SK-N-SH (cell line): Measurements from ENCODE around the gene ATP11C.

Source experiments
- CTCF ChIP-seq: fragments of 200-600 bp; sonication (generic); IDR thresholded peaks from 2 replicates; pipeline ENCODE4 v1.6.1; 2017; ENCODE audit warnings: antibody characterized with exemption, mild to moderate bottlenecking, moderate library complexity
- FOXJ3 ChIP-seq: sonication (generic); formaldehyde crosslinking; IDR thresholded peaks from 2 replicates; pipeline ENCODE4 v1.5.1; 2020; ENCODE audit warnings: mild to moderate bottlenecking, missing genetic modification reagents
- FOXM1 ChIP-seq: IDR thresholded peaks from 2 replicates; pipeline ENCODE4 v1.4.0; 2012; ENCODE audit warnings: low read depth, mild to moderate bottlenecking
- GABPA ChIP-seq: IDR thresholded peaks from 2 replicates; pipeline ENCODE4 v1.4.0; 2012; ENCODE audit warnings: low read depth, mild to moderate bottlenecking
- NFIC ChIP-seq: IDR thresholded peaks from 2 replicates; pipeline ENCODE4 v1.4.0; 2012; ENCODE audit warnings: borderline replicate concordance
- POLR2AphosphoS5 ChIP-seq: IDR thresholded peaks from 2 replicates; pipeline ENCODE4 v1.6.1; 2012; ENCODE audit warnings: low read depth, low read length
- RCOR1 ChIP-seq: fragments of 150-350 bp; IDR thresholded peaks from 2 replicates; pipeline ENCODE4 v1.6.1; 2017; ENCODE audit warnings: antibody characterized with exemption, low read length
- REST ChIP-seq: IDR thresholded peaks from 2 replicates; pipeline ENCODE4 v1.6.1; 2012; ENCODE audit warnings: mild to moderate bottlenecking, low read depth, low read length, moderate library complexity
- TAF1 ChIP-seq: IDR thresholded peaks from 2 replicates; pipeline ENCODE4 v1.6.1; 2012; ENCODE audit warnings: low read depth, mild to moderate bottlenecking, low read length, moderate library complexity, borderline replicate concordance
- YY1 ChIP-seq: IDR thresholded peaks from 2 replicates; pipeline ENCODE4 v1.4.0; 2012; ENCODE audit warnings: low read depth, mild to moderate bottlenecking

- TF ChIP-seq FOXM1, result no peak
- TF ChIP-seq CTCF, result no peak
- TF ChIP-seq POLR2AphosphoS5, result no peak
- no peak for TF ChIP-seq TAF1
- no peak for TF ChIP-seq RCOR1
- TF ChIP-seq YY1, result no peak
- TF ChIP-seq FOXJ3 (CRISPR knock-in tag), result no peak
- no peak for TF ChIP-seq REST
- no peak for TF ChIP-seq NFIC
- TF ChIP-seq GABPA, result no peak
Observed at GRCh38 chrX:139945075-139945474, 12.2 kb upstream of the ATP11C start.
